Suprapubic skin (tissue), 4 donors: ENCODE results near the gene TRIM7. TPM values are rescaled to one million over a fixed set of nuclear protein-coding genes. Genes with fewer than 3 reads are reported as not detected.

Source experiments
- DNase-seq, 2 donors: peaks; one replicate each; pipeline ENCODE4 v3.0.0-alpha.2; 2019; ENCODE audit warnings: low spot score in 2 of 2
- H3K27ac ChIP-seq: fragments of 200-600 bp; sonication (generic); one replicate; pipeline ENCODE4 v1.5.1; 2019
- H3K27me3 ChIP-seq: fragments of 200-600 bp; sonication (generic); one replicate; pipeline ENCODE4 v1.5.1; 2019
- H3K36me3 ChIP-seq: fragments of 200-600 bp; sonication (generic); one replicate; pipeline ENCODE4 v1.5.1; 2019
- H3K4me1 ChIP-seq: fragments of 200-600 bp; sonication (generic); one replicate; pipeline ENCODE4 v1.5.1; 2019
- H3K4me3 ChIP-seq: fragments of 200-600 bp; sonication (generic); one replicate; pipeline ENCODE4 v1.5.1; 2019; ENCODE audit warnings: mild to moderate bottlenecking
- H3K9me3 ChIP-seq: fragments of 200-600 bp; sonication (generic); one replicate; pipeline ENCODE4 v1.5.1; 2019
- EP300 ChIP-seq: sonication (generic); formaldehyde crosslinking; IDR thresholded peaks from one replicate; pipeline ENCODE4 v1.6.1; 2017; ENCODE audit warnings: antibody characterized with exemption
- POLR2A ChIP-seq, 2 donors: fragments of 450-650 bp; IDR thresholded peaks; one replicate each; pipeline ENCODE4 v1.6.1; 2017; ENCODE audit warnings: antibody characterized with exemption in 2 of 2, mild to moderate bottlenecking in 2 of 2, moderate library complexity in 2 of 2
- POLR2AphosphoS5 ChIP-seq, 3 donors: sonication (generic); formaldehyde crosslinking; IDR thresholded peaks; one replicate each; pipeline ENCODE4 v1.6.1; 2017; ENCODE audit warnings: antibody characterized with exemption in 3 of 3
- WGBS: methylation state at CpG from one replicate; pipeline ENCODE4 v1.1.5; 2018; 5-methylcytosine and 5-hydroxymethylcytosine counted together
- total RNA-seq, 4 donors: library from RNA; depleted of rRNA; stranded (reverse); fragments of >200 nt; gene quantifications; one replicate each; pipeline ENCODE4 v1.1.0, GENCODE V29; 2016
- TF ChIP-seq, protein P1 (sequence below), 2 donors: fragments of 200-600 bp in 1 of 2; fragments of 450-650 bp in 1 of 2; sonication (generic) in 1 of 2; IDR thresholded peaks; one replicate each; pipeline ENCODE4 v1.5.1; 2016 to 2019; ENCODE audit warnings: antibody characterized with exemption in 2 of 2, mild to moderate bottlenecking in 1 of 2, moderate library complexity in 1 of 2

The TRIM7 gene
- total RNA-seq, 4 donors from 2014 or later: 52.0 to 79.0 (median 69.4) TPM

DNA sequence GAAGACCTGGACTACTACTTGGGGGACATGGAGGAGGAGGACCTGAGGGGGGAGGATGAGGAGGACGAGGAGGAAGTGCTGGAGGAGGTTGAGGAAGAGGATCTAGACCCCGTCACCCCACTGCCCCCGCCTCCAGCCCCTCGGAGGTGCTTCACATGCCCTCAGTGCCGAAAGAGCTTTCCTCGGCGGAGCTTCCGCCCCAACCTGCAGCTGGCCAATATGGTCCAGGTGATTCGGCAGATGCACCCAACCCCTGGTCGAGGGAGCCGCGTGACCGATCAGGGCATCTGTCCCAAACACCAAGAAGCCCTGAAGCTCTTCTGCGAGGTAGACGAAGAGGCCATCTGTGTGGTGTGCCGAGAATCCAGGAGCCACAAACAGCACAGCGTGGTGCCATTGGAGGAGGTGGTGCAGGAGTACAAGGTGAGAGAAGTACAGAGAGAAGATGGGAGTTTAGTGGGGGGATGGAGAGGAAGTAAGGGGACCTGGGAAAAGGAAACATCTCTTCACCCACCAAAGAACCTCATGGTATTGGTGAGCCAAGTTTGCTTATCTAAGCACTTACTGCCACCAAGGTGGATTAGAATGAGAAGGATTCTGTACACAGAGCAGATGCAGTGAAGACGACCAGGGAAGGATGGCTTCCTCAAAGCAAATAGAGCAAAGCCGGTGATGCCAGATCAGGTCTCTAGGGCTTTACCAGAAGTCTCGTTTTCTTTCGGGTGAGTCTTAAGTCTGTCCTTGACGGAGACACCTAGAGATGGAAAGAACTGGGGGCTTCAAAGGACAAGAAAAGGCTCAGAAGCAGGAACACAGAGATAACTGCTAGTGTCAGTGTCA is 19.6 kb upstream of the TRIM7 start:
- peak overlapping the region; percentile 83 for H3K4me3 ChIP-seq

GRCh38 chr5:181223729-181224389 is 18.9 kb upstream of the TRIM7 start:
- H3K9me3 ChIP-seq: no peaks in the 10 kb centered on the region
- TF ChIP-seq POLR2A (IDR thresholded peaks at IDR 0.05) (no peak), POLR2AphosphoS5 (IDR thresholded peaks at IDR 0.05) (no peak), EP300 (no peak)
- TF ChIP-seq, protein P1, sequence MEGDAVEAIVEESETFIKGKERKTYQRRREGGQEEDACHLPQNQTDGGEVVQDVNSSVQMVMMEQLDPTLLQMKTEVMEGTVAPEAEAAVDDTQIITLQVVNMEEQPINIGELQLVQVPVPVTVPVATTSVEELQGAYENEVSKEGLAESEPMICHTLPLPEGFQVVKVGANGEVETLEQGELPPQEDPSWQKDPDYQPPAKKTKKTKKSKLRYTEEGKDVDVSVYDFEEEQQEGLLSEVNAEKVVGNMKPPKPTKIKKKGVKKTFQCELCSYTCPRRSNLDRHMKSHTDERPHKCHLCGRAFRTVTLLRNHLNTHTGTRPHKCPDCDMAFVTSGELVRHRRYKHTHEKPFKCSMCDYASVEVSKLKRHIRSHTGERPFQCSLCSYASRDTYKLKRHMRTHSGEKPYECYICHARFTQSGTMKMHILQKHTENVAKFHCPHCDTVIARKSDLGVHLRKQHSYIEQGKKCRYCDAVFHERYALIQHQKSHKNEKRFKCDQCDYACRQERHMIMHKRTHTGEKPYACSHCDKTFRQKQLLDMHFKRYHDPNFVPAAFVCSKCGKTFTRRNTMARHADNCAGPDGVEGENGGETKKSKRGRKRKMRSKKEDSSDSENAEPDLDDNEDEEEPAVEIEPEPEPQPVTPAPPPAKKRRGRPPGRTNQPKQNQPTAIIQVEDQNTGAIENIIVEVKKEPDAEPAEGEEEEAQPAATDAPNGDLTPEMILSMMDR (IDR thresholded peaks at IDR 0.05): no peak
- peak overlapping the region; percentile 95 for H3K27ac ChIP-seq
- peak in 1 of 2 donors; percentile 86 for DNase-seq
- H3K4me1 ChIP-seq: peaks cover 21% of the 10 kb centered on the region
- WGBS: 2% methylated on average over 24 of the region's 31 CpGs
- H3K27me3 ChIP-seq: no peaks in the 10 kb centered on the region
- peak overlapping the region; percentile 83 for H3K4me3 ChIP-seq
- H3K36me3 ChIP-seq: no peaks in the 10 kb centered on the region

More for the DNA sequence above, 19.6 kb upstream of the TRIM7 start:
- peaks cover 21% of the 10 kb centered on the region for H3K4me1 ChIP-seq
- TF ChIP-seq EP300: no peak
- no peak for TF ChIP-seq POLR2AphosphoS5 (IDR thresholded peaks at IDR 0.05)
- TF ChIP-seq POLR2A (IDR thresholded peaks at IDR 0.05): no peak
- TF ChIP-seq, protein P1 (IDR thresholded peaks at IDR 0.05): no peak
- DNase-seq: no peak
- H3K9me3 ChIP-seq: no peaks in the 10 kb centered on the region
- WGBS: 77% methylated on average over 22 of the region's 22 CpGs
- H3K36me3 ChIP-seq: peaks cover 5% of the 10 kb centered on the region
- no peaks in the 10 kb centered on the region for H3K27me3 ChIP-seq
- H3K27ac ChIP-seq: no peak overlapping the region

DNA sequence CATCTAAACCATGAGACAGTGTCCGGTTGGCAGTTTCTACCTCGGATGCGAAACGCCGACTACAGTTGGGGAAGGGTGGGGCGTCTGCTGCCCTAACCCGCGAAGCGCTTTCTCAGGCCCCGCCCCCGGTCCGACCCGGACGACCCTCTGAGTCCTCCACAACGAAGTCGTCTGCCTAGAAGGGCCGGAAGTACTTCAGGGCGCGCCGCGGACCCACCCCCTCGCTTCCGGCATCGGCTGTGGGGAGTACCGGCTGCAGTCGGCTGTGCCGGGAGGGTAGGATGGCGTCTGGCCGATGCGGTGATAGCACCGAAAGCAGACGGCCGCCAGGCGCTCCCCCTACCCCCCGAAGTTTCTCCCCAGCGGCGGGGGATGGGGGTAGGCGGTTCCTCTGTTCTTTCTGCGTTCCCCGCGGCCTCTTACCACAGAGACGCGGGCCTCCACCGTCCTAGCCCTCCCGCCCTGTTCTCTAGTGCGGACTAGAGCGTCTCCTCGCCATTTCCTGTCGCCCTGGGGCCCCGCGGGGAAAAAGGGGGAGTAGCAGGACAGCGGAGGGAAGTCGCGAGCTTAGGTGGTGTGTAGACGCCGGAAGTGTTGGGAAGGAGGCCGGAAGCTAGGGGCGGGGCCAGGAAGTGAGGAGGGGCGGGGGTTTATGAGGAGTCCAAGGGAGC is 18.2 kb upstream of the TRIM7 start, which contains the start of gene TRIM41:
Gene TRIM41 (plus strand): TSS at position 224 of the 671 bp plus-strand sequence. CDS start 719 bp downstream, outside the sequence.
- peak; percentile 100 for DNase-seq
- H3K27ac ChIP-seq: peak within 1 kb of the TSS; percentile 95
- no peaks in the 10 kb centered on the region for H3K36me3 ChIP-seq
- no peaks in the 10 kb centered on the region for H3K27me3 ChIP-seq
- TF ChIP-seq, protein P1 (IDR thresholded peaks at IDR 0.05): no peak
- peak; percentile 93 to 96 for TF ChIP-seq POLR2A (IDR thresholded peaks at IDR 0.05)
- peak; percentile 81 to 85 (median 83) for TF ChIP-seq POLR2AphosphoS5 (IDR thresholded peaks at IDR 0.05)
- no peak for TF ChIP-seq EP300
- H3K9me3 ChIP-seq: no peaks in the 10 kb centered on the region
- peaks cover 25% of the 10 kb centered on the region for H3K4me1 ChIP-seq
- WGBS: under 1% methylated on average over 17 of the region's 59 CpGs
- peak within 1 kb of the TSS; percentile 83 for H3K4me3 ChIP-seq

DNA sequence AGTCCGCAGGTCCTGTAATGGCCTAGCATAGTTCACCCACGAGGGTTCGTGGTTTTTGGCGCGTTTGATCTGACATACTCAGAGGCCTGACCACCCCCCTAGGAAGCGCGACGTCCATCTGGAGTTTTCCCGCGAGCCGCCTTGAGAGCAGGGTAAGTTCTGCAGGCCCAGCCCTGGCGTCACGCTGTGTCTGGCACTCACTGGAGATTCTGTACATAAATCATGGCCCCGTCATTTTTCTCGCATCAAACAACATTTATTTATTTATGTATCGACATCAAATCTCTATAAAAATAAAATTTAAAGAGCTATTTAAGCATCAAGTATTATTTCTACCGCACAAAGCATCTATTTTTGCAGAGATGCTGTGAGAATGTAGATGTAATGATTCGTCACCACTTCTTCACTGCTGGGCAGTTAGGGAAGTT is 17.6 kb upstream of the TRIM7 start:
- WGBS: under 1% methylated on average over 17 of the region's 18 CpGs
- H3K4me1 ChIP-seq: peaks cover 31% of the 10 kb centered on the region
- no peaks in the 10 kb centered on the region for H3K36me3 ChIP-seq
- no peaks in the 10 kb centered on the region for H3K9me3 ChIP-seq
- H3K27me3 ChIP-seq: no peaks in the 10 kb centered on the region
- TF ChIP-seq POLR2AphosphoS5 (IDR thresholded peaks at IDR 0.05): no peak
- DNase-seq: peak in 1 of 2 donors; percentile 89
- H3K4me3 ChIP-seq: peak overlapping the region; percentile 83
- H3K27ac ChIP-seq: peak overlapping the region; percentile 95

DNA sequence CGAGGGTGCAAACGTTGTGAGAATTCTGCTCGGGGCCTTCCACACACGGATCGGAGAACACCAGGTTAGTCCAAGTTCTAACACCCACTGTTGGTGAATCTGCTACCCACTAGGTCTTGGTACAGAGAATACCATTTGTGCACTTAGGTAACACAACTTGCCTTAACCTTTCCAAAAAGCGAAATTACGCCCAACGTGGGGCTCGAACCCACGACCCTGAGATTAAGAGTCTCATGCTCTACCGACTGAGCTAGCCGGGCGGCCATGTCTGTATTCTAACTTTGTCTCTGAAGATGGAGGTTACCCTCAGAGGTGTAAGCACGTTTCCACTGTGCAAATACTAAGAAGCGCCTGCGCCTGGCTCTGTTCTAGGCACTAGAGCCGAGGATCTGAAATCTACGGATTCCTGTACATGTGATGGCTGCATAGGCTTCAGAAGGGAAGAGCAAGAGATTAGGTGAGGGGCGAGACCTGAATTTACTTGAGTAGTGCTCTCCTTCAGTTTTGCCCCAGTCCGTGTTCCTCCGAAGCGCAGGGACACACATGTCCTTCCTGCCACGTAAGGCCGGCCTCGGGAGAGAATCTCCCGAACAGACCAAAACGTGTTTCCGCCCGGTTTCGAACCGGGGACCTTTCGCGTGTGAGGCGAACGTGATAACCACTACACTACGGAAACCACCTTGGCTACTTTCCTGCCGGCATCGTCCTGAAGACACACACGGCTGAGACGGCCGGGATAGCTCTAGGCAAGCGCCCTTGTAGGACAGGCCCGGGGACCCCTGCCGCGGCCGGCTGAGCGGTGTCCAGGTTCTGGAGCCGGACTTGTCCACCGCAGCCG is 17.0 kb upstream of the TRIM7 start:
- WGBS: 9% methylated on average over 39 of the region's 50 CpGs
- TF ChIP-seq POLR2AphosphoS5 (IDR thresholded peaks at IDR 0.05) (peak in 2 of 3 donors; percentile 90 to 95), POLR2A (IDR thresholded peaks at IDR 0.05) (peak in 1 of 2 donors; percentile 12), EP300 (no peak)
- TF ChIP-seq, protein P1 (IDR thresholded peaks at IDR 0.05): no peak
- no peaks in the 10 kb centered on the region for H3K27me3 ChIP-seq
- peaks cover 37% of the 10 kb centered on the region for H3K4me1 ChIP-seq
- peak overlapping the region; percentile 95 for H3K27ac ChIP-seq
- peak; percentile 96 to 98 for DNase-seq
- H3K36me3 ChIP-seq: no peaks in the 10 kb centered on the region
- peak overlapping the region; percentile 83 for H3K4me3 ChIP-seq
- no peaks in the 10 kb centered on the region for H3K9me3 ChIP-seq
